NCI-H2107 treated with DMSO at 0.1 percent for 48 hours (cell line): ENCODE results near the gene USH1C.

Experiments
- DNase-seq: peaks from one replicate; lab custom pipeline; 2025; ENCODE audit not compliant: unreplicated experiment; lab: John Stamatoyannopoulos, UW

The USH1C gene

GRCh38 chr11:17571431-17572358 lies 27.5 kb upstream of the USH1C start:
- DNase-seq = no peak

DNA sequence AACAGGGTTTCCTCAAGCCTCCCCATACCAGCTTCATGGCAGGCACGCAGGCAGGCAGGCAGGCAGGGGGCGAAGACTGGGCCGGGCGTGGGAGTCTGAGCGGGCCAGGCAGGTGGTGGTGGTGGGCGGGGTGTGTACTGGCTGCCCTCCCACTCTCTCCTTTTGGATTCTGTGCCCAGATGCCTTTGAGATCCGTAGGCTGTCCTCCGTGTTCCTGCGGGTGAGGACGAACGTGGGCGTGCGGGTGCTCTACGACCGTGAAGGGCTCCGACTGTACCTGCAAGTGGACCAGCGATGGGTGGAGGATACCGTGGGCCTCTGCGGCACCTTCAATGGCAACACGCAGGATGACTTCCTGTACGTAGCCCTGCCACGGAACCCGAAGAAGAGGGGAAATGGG lies 25.8 kb upstream of the USH1C start:
- no peak for DNase-seq

DNA sequence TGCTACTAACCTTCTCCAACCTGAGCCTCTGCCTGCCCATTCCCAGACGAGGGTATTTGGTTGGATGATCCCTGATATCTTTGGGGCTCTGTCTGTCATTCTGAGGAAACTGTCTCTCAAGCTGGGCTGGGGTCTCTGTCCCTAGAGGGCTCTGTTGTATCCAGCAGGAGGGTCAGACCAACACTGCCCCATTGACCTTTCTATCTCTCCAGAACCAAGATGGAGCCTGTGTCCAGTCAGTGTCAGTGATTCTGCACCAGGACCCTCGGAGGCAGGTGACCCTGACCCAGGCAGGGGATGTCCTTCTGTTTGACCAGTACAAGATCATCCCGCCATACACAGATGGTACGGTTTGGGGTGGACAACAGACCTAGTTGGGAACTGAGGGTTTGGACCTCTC lies 24.7 kb upstream of the USH1C start:
- no peak for DNase-seq

GRCh38 chr11:17564687-17565042 lies 20.4 kb upstream of the USH1C start:
- no peak for DNase-seq

DNA sequence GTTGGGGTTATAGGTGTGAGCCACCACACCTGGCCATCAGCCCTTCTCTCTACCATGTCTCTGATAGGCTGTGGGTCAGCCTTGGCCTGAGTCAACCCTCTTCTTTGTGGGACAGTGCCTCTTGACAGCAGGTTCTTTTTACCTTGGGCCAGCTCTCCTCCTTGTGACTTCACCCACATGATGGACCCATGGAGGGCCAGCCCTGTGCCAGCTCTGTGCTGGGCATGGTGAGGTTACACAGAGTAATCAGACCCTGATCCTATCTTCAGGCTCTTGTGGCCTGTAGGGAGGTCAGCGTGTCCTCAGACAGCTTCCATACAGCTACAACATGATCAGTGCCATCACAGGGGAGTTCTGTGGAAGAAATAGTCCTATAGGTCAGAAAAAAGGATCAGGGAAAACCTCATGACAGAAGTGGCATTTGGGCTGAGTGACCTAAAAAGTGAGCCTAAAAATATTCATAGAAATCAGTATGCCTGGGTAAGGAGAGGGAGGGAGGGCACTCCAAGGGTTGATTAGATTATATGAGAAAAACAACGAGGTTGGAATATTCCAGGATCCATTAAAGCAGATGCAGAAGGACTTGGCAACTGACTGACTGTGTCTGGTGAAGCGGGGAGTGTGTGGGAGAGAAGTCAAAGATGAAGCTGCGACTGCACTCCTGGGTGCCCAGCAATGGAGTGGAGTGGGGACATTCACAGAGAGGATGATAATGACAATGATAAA lies 19.9 kb upstream of the USH1C start:
- no peak for DNase-seq

GRCh38 chr11:17563231-17563646 lies 19.0 kb upstream of the USH1C start:
- DNase-seq = no peak

GRCh38 chr11:17561526-17561925 lies 17.3 kb upstream of the USH1C start:
- DNase-seq = no peak

DNA sequence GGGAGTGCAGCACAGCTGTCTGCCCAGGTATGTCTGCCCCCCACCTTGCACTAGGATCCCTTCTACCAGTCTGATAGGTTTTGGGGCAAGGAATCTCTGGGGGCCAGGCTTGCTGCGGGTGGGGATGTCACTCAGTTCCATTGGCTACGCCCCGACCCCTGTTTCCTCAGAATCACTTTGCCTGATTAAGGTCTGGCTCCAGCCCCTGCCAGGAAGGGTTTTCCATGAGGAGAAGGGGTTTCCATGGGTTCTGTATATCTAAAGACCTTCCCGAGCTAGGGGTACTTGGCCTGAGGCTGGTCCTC lies 16.8 kb upstream of the USH1C start:
- DNase-seq = no peak

- DNase-seq = no peak
These were observed 16.3 kb upstream of the USH1C start for GRCh38 chr11:17560281-17561110.

- DNase-seq = no peak
These were observed 15.3 kb upstream of the USH1C start for GRCh38 chr11:17559341-17560087.

DNA sequence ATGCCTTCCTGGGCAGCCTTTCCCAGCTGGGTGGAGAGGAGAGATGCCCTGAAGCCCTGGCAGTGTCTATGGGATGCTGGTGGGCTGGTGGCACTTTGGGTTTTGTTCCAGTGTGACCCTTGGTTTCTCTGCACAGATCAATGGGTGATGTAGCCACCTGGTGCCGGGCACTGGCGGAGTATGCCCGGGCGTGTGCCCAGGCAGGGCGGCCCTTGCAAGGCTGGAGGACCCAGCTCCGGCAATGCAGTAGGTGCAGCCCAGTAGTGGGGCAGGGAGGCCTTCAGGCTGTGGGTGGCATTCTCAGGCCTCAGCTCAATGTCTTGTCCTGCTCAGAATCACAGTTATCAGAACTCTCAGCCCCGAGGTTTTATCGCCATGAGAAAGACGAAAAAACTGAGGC lies 14.7 kb upstream of the USH1C start:
- DNase-seq = no peak

DNA sequence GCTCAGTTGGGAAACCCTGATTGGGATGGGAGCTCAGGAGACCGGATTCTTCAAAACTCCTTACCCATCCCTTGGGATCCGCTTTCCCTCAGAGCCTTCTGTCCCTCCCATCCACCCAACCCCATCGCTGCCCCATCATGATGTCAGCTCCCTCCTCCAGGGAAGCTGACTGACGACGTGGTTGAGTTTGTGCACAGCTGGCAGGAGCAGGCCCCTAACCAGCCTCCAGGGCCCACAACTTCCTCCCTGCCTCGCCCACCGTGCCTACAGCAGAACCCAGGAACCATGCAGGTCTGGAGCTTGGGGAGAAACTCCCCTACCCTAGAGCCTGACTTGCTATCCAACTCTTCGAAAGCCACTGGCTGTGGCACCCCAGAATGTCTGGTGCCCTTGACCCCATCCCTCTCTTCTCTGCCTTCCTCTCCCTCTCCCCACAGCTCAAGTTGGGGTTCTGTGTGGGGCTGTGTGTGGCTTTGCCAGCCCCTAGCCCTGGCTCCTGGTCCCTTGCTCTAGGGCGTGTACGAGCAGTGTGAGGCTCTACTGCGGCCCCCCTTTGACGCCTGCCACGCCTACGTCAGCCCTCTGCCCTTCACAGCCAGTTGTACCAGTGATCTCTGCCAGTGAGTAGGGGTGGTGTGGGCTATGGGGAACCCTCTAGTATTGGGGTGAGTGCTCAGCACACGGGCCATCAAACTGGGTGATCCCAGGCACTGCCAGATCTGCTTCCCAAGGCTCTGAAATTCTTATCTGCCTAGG lies 14.0 kb upstream of the USH1C start:
- DNase-seq = no peak

GRCh38 chr11:17556999-17557398 lies 12.8 kb upstream of the USH1C start:
- DNase-seq = no peak

- DNase-seq = no peak
These were observed 10.3 kb upstream of the USH1C start for GRCh38 chr11:17554487-17554886.

GRCh38 chr11:17553249-17553546 lies 9.0 kb upstream of the USH1C start:
- DNase-seq = no peak

DNA sequence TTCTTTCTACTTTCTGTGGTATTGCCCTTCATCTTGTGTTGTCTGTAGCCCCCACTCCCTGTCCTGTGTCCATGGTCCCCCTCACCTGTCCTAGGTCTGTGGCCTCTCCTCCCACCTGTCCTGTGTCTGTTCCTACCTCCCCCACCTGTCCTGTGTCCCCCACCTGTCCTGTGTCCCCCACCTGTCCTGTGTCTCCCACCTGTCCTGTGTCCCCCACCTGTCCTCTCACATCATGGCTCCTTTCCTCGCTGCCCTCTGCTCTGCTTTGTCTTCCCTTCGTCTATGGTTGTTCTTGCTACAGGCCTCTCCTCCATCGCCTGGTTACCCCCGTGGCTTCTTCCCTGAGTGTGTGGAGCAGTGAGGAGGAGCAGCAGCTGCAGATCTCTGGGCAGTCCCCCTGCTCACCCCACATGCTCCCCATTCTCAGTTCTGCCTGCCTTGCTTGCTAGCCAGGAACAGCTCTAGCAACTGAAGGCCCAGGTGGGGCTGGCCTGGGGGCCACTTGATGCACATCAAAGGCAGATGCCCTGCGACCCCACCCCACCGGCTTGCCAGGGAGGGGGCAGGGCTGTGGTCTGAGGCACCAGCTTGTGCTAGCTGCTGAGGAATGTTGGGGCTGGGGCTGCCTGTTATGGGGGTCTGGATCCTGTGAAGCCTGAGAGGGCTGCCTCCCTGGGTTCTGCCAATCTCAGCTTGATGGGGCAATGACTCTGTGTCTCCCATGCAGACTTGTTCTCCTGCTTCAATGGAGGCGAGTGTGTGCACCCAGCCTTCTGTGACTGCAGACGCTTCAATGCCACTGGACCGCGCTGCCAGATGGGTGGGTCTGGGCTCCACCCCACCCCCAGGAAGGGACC lies 8.4 kb upstream of the USH1C start:
- DNase-seq = no peak

GRCh38 chr11:17552041-17552355 lies 7.8 kb upstream of the USH1C start:
- DNase-seq = no peak

DNA sequence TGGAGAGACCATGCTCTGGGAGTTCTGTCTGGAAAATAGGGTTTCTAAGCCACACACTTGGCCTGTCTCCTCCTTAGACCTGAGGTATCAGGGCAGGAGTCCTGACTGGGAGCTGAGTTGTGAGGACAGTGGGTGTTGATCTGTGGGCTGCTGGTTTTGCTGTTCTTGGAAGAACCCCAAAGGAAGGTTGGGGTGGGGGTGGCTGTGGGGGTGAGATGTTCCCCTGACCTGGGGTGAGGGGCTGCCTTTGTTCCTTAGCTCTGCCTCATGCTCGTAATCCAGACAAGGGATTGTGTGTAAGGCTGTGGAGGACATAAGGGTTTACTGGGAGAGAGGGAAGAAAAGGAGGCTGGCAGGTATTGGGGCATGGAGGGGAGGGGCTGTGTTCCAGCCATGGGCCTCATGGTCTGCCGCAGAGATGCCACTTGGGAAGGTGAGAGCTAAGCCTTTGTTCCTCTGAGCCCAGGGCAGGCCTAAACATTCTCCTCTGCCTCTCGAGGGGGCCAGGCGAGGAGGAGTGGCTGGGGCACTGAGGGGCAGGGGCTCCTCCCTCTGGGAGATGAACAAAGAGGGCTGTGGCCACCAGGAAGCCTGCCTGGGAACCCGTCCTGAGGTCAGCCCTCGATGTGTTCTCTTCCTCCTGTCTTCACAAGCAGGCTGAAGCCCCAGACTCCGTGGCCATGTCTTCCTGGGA lies 7.3 kb upstream of the USH1C start:
- DNase-seq = no peak
